SH-SY5Y (cell line): Measurements from ENCODE around the gene CRKL.

Source experiments
- GATA2 ChIP-seq: IDR thresholded peaks from 2 replicates; pipeline ENCODE4 v1.6.1; 2011; ENCODE audit warnings: mild to moderate bottlenecking, low read depth, low read length
- GATA3 ChIP-seq: IDR thresholded peaks from 2 replicates; pipeline ENCODE4 v1.6.1; 2011; ENCODE audit warnings: low read depth, mild to moderate bottlenecking, low read length, moderate library complexity

GRCh38 chr22:20948450-20948849 is 31.2 kb downstream of the CRKL start:
- no peak for TF ChIP-seq GATA2
- no peak for TF ChIP-seq GATA3
